IPS DF 4.7 (cell line): ENCODE data around the gene DPYSL5.

Experiments
- DNase-seq: peaks from one replicate; pipeline ENCODE4 v3.0.0-alpha.2; 2013; ENCODE audit warnings: low spot score; ENCODE audit errors: extremely low read depth

The DPYSL5 gene

DNA sequence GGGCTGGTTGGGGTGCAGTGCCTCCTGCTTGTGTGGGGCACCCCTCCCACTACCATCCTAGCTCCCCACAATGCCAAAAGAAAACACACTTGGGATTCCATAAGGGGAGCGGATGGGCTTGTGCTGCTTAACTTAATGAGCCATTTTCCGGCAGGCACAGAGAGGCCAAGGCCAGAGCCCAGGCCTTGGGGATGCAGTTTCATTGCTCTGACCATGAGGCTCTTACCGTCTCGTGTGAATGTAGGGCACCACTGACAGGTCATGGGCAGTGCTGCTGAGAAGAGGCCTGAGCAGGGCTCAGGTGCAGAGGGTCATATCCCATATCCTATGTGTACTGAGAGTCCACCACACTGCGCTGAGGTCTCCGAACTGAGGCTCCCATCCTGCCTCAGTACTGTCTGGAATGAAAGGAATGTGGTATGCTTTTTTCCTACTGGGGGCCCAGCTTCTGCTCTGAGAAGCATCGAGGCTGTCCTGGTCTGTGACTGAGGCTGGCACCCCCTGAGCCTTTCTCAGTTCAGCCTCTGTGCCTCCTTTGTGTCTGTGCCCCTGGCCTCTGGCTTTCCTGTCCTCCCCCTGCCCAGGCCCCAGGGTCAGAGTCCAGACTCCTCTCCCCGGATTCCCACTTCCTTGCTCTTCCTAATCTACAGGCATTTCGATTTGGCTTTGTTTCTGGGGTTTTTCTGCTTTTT lies 77.3 kb downstream of the DPYSL5 start:
- no peak for DNase-seq

GRCh38 chr2:26927221-26927620 lies 79.3 kb downstream of the DPYSL5 start:
- DNase-seq, result no peak

- DNase-seq, result no peak
These were observed 85.0 kb downstream of the DPYSL5 start for GRCh38 chr2:26932974-26933373.

- DNase-seq, result no peak
These were observed 85.8 kb downstream of the DPYSL5 start for GRCh38 chr2:26933431-26934334.

DNA sequence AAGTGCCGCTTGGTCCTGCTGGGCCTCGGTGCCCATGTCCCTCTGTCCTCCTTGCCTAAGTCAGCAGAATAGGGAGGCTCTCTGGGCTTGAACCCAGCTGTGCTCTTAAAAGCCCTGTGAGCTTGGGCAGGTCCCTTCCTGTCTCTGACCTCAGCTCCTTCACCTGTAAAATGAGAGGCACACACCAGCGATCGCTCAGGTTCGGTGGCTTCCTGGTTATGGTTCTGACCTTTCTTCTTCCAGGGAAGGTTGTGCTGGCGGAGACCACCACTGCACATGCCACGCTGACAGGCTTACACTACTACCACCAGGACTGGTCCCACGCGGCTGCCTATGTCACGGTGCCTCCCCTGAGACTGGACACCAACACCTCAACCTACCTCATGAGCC lies 86.4 kb downstream of the DPYSL5 start:
- no peak for DNase-seq

GRCh38 chr2:26934985-26935384 lies 87.1 kb downstream of the DPYSL5 start:
- no peak for DNase-seq

DNA sequence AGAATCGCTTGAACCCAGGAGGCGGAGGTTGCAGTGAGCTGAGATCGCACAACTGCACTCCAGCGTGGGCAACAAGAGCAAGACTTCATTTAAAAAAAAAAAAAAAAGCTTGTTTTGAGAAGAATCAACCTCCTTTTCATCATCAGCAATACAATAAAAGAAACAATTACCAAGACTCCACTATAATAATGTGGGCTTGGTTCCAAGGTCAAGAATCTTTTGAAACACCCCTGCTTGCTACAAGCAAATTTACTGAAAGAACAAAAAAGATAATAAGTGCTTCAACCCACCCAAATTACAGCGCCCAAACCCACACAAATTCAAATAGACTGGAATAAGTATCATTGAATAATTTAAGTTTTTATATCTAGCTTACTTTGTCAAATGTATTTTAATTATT lies 88.9 kb downstream of the DPYSL5 start:
- DNase-seq, result no peak

DNA sequence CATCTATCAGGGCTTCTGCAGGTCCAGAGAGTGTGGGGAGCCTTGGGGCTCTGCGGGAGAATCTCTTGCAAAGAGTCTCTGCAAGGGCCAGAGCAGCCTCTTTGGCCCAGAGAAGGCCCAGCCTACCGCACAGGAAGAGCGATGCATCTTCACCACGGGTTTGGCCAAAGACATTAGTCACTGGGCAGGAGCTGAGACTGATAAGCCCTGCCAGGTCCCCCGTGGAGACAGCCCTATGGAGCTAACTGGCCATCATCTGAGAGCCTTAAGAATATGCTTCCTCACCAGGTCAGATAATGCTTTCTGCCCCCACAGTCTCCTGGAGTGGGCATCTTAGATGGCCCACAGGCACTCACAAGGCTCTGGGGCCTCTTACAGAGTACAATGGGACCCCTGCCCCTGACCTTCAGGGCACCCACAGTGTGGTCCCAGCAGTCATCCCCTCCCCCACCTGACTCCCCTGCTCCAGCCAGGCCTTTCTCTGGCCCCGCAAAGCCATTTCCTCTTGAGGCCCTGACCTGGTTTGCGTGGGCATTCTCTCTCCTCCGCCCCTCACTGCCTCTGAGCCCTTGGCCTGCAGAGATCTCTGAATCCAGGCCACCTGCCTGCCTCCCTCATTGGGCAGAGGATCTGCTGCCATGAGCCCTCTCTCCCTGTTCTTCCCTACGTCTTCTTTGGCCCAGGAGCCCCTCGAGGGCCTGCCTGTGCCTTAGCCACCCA lies 90.6 kb downstream of the DPYSL5 start:
- no peak for DNase-seq

GRCh38 chr2:26940001-26940400 lies 92.1 kb downstream of the DPYSL5 start:
- DNase-seq, result no peak

- DNase-seq, result no peak
These were observed 93.6 kb downstream of the DPYSL5 start for GRCh38 chr2:26941486-26941885.

DNA sequence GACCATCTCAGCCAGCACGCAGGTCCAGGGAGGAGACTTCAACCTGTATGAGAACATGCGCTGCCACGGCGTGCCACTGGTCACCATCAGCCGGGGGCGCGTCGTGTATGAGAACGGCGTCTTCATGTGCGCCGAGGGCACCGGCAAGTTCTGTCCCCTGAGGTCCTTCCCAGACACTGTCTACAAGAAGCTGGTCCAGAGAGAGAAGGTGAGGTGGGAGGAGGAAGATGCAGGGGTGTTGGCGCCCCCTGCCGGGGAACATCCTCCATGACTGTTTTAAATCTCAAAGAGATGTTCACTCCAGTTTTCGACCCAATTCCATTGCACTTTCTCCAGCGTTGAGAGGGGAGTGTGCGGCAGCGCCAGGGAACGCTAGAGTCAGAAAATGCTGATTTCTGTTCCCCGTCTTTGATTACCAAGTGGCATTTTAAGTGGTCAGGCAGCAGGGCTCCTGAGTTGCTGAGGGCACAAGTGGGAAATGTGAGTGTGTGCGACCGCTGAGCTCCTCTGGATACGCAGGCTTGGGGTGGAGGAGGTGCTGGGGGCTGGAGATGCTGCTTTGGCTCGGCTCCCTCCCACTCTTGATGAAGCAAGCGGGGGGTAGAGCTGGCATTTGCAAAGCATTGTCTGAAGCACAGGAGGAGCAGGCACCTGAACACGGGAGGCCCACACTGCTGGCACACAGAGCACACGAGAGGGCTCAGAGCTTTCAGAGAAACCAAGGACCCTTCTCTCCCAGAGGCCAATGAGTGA lies 94.8 kb downstream of the DPYSL5 start:
- DNase-seq, result no peak

DNA sequence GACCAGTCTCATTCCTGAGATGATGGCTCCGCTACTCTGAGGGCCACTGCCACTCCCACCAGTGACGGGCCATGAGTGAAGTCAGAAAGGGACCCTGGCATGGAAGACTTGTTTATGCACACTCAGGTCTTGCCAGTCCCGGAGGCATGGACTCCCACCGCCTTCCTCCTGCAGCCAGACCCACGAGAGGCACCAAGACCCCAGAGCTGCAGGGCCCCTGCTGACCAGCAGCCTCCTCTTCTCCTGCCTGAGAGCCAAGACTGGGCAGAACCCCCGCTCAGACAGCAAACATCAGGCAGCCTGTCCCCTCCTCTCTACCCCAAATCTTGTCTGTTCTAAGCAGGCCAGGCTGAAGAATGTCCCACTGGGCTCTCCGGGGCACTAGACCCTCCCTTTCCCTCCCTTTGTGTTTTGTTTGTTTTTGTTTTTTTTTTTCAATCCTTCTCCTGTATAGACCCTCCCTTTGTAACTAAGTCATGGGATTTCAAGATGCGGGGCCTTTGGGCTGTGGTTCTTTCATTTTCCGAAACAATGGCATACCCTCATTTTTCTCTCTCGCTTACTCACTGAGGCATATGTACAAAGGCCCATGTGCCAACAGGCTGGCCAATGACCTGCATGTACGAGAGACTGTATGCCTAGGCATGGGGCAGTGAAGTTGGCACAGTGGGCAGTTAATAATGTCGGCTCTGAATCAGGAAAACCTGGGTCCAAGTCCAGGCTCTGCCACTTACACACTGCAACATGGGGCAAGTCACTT lies 98.2 kb downstream of the DPYSL5 start:
- DNase-seq, result no peak

GRCh38 chr2:26946841-26947784 lies 99.2 kb downstream of the DPYSL5 start:
- no peak for DNase-seq

DNA sequence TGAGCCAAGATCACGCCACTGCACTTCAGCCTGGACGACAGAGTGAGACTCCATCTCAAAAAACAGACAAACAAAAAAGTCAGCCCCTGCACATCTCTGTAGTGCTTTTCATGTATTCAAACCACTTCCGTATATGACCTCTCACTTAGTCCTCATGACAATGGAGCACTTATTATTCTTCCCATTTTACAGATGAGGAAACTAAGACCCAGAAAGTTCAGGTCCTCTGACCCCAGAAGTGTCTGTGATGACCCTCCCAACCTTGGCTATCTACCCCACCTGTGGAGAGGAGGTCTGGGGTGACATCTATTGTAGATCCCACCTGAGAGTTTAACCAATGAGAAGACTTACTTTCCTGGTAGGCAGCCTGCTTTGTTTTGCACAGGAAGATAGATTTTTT lies 100.9 kb downstream of the DPYSL5 start:
- no peak for DNase-seq

GRCh38 chr2:26950246-26950645 lies 102.3 kb downstream of the DPYSL5 start:
- DNase-seq, result no peak

DNA sequence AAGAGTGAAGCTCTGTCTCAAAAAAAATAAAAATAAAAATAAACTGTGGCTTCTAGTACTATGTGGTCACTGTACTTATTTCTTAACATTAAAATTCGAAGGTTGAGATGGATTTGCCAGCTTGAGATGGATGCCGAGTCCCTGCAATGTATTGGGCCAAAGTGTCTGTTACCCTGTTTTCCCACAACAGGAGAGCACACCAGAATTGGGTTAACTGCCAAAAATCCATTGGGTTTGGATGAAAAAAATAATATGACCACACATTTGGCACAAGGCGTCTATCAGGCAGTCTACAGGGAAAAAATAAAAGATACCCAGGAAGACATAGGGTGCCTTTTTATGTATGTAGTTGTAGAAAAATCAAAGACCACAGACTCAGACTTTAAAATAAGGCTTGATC lies 103.3 kb downstream of the DPYSL5 start:
- no peak for DNase-seq

- no peak for DNase-seq
These were observed 104.4 kb downstream of the DPYSL5 start for GRCh38 chr2:26952374-26952773.

DNA sequence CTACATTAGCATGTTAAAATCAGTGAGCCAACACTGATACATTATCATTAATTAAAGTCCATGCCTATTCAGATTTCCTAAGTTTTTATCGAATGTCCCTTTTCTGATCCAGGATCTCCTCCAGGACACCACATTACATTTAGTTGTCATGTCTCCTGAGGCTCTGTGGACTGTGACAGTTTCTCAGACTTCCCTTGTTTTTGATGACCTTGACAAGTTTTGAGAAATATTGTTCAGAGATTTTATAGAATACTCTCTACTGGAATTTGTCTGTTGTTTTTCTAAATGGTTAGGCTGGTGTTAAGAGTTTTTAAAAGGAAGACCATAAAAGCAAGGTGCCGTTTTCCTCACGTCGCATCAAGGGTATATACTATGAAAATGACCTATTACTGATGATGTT lies 106.2 kb downstream of the DPYSL5 start:
- no peak for DNase-seq

DNA sequence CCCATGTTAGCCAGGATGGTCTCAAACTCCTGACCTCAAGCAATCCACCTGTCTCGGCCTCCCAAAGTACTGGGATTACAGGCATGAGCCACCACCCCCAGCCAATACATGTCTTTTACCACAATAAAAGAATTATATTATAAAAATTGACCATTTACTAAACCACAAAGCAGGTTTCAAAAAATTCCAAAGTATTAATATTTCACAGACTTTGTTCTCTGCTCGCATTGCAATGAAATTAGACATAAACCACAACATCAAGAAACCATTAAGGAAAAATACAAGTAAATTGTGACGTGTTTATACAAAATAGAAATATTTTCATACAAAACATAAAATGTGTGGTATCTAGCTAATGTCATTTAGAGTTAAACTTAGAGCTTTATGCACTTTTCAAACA lies 109.1 kb downstream of the DPYSL5 start:
- DNase-seq, result no peak

DNA sequence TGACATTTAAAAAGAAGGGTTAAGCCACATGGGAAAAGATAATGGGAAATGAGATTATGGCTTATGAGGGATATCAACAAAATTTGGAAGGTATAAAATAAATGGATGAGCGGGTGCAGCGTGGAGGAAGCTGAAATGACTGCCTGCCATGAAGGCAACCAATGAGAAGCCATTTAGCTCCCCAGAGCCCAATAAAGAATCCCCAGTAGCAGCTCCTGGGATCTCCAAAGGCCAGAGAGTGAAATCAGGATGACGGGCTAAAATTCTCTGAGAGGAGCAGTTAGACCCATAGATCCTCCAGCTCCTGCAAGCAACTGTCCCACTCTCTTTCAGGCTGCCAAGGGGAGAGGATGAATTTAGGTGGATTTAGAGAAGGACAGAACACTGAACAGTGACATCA lies 109.6 kb downstream of the DPYSL5 start:
- DNase-seq, result no peak
